Measurements from ENCODE around the gene ZKSCAN8. TPM values are rescaled to one million over a fixed set of nuclear protein-coding genes. Genes with fewer than 3 reads are reported as not detected.
"Not testable (repeated sequence)": the region's sequence is repeated elsewhere in the genome, so short reads cannot be mapped to it uniquely, and the experiment has no call there.

Gene ZKSCAN8
- 17.9 and 20.8 TPM in 2 replicates for total RNA-seq

DNA sequence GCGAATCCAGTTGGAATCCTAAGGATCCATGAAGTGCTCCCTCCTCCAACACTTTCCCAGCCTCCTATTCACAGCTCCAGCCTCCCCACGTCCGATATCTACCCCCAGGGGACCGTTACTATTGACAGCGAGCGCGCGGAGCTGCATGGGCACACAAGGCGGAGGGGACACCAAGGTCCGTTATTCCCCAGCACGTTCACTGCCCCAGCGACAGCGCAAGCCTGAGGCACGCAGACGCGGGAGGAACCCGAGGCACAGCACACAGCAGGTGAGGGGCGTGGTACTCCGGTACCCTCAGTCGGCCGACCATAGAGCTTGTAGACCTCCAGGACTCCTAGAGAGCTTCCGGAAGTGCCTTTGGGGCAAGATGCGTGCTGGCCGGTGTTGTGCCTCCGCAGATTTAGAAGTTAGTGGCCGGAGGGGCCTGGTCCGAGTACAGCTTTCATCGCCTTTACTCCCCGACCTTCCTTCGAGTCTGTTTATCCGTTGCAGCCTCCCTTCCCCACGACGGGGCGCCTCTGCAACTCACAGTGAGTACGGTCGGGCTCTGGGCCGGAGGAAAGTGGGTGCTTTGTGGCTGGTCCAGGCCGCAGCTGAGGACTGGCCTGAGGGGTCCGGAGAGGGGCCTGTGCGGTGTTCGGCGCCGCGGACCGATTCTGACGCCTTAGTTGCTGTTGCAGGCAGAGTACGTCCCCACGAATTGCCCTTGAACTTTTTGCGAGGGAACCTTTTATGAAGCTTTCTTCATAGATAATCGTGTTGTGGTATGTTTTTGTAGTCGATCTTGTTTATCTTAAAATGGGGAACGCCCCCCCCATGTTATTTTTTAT lies at the start of gene ZKSCAN8:
Gene ZKSCAN8, plus strand, starts transcription at position 384 of the 830 bp plus-strand sequence. CDS start 6,525 bp downstream, outside the sequence.
- peak within 1 kb of the TSS; percentile 92 for H3K4me3 Mint-ChIP-seq (ENCODE audit: low read depth)
- intact Hi-C loops (cut with micrococcal nuclease), result loop anchor here (1.0 to 5.0 kb wide), 2 partner anchors 71 to 258 kb away; partner anchors contain the start of gene ZSCAN12
- peaks cover 37% of the 10 kb centered on the region for H3K36me3 Mint-ChIP-seq (ENCODE audit: low read depth)
- DNase-seq (ENCODE audit: low spot score), result peak; percentile 71
- peaks cover 48% of the 10 kb centered on the region for H3K4me1 Mint-ChIP-seq (ENCODE audit: low read depth)
- H3K27ac Mint-ChIP-seq, result peak within 1 kb of the TSS; percentile 85
- no peaks in the 10 kb centered on the region for H3K9me3 Mint-ChIP-seq
- H3K27me3 Mint-ChIP-seq (ENCODE audit: low read depth), result no peaks in the 10 kb centered on the region

DNA sequence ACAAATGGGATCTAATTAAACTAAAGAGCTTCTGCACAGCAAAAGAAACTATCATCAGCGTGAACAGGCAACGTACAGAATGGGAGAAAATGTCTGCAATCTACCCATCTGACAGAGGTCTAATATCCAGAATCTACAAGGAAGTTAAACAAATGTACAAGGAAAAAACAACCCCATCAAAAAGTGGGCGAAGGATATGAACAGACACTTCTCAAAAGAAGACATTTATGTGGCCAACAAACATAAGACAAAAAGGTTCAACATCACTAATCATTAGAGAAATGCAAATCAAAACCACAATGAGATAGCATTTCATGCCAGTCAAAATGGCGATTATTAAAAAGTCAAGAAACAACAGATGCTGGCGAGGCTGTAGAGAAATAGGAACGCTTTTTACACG lies 39.5 kb upstream of the ZKSCAN8 start:
- H3K4me3 Mint-ChIP-seq (ENCODE audit: low read depth); H3K36me3 Mint-ChIP-seq (ENCODE audit: low read depth); intact Hi-C loops (cut with micrococcal nuclease); DNase-seq (ENCODE audit: low spot score); H3K27ac Mint-ChIP-seq: not testable (repeated sequence)
- peaks cover 25% of the 10 kb centered on the region for H3K27me3 Mint-ChIP-seq (ENCODE audit: low read depth)
- H3K4me1 Mint-ChIP-seq (ENCODE audit: low read depth), result peaks cover 11% of the 10 kb centered on the region
- peaks cover 22% of the 10 kb centered on the region for H3K9me3 Mint-ChIP-seq

DNA sequence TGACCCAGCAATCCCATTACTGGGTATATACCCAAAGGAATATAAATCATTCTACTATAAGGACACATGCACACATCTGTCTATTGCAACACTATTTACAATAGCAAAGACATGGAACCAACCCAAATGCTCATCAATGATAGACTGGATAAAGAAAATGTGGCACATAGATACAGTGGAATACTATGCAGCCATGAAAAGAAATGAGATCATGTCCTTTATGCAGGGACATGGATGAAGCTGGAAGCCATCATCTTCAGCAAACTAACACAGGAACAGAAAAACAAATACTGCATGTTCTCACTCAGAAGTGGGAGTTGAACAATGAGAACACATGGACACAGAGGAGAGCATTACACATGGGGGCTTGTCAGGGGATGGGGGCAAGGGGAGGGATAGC lies 39.0 kb upstream of the ZKSCAN8 start:
- intact Hi-C loops (cut with micrococcal nuclease); H3K27ac Mint-ChIP-seq; DNase-seq (ENCODE audit: low spot score); H3K36me3 Mint-ChIP-seq (ENCODE audit: low read depth); H3K4me3 Mint-ChIP-seq (ENCODE audit: low read depth): not testable (repeated sequence)
- peaks cover 11% of the 10 kb centered on the region for H3K4me1 Mint-ChIP-seq (ENCODE audit: low read depth)
- peaks cover 22% of the 10 kb centered on the region for H3K9me3 Mint-ChIP-seq
- peaks cover 25% of the 10 kb centered on the region for H3K27me3 Mint-ChIP-seq (ENCODE audit: low read depth)

DNA sequence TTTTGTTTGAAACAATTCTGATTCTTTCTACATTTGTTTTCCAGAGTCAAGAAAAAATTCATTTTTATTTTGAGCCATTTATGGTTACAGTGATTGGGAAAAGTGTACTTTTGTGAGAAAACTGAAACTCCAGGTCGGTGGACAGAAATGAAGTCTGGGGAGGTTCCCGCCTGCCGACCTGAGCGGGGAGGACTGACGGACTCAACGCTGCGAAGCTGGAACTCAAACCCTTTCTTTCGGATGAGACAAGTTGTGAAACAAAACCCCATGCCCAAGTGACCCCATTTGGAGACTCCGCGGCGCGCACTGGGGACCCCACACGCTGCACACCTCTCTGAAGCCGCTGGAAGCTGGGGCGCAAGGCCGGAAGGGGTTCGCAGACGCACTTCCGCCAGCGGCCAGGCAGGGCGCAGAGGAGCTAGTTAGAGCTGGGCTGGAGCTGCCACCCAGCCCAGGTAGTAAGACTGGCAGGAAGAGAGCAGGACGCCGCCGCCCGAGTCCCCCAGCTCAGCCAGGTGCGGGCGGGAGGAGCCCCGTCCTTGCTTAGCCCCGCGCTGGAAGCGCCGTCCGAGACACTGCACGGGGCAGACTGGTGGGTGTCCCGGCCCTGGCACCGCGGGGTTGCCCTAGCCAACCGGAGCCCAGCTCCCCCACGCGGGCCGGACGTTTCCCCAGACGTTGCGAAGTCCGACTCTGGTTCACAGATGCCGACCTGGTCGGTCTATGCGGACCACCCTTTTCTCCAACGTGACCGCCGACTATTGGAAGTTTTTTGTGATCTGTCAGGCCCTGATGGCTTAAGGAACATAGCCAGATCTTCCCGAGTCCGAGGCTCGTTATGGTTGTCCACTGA lies 37.1 kb upstream of the ZKSCAN8 start:
- peaks cover 25% of the 10 kb centered on the region for H3K27me3 Mint-ChIP-seq (ENCODE audit: low read depth)
- H3K4me3 Mint-ChIP-seq (ENCODE audit: low read depth), result peak overlapping the region; percentile 83
- H3K9me3 Mint-ChIP-seq, result peaks cover 18% of the 10 kb centered on the region
- H3K36me3 Mint-ChIP-seq (ENCODE audit: low read depth), result no peaks in the 10 kb centered on the region
- intact Hi-C loops (cut with micrococcal nuclease), result loop anchor here (1.0 to 2.0 kb wide), 3 partner anchors 20 to 32 kb away; partner anchors contain the start of gene ZSCAN16
- peaks cover 11% of the 10 kb centered on the region for H3K4me1 Mint-ChIP-seq (ENCODE audit: low read depth)
- peak; percentile 76 for DNase-seq (ENCODE audit: low spot score)
- H3K27ac Mint-ChIP-seq, result peak overlapping the region; percentile 66

DNA sequence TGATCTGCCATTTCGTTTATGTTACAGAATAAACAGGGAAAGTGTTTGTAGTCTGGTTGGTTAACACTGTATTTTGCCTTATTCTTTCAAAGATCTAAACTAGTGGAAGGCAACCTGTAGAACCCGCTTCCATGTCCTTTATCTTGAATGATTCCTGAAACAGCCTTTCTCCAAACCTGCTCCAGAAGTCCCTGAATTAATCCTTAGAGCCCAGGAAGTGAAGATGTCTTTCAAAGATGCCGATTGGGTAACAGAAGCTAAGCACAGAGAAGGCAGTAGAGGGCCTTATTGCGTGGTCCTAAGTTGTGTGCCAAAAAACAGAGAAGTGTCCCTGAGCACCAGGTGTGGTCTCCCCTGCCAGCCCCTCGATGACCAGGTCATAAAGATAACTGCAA lies 36.4 kb upstream of the ZKSCAN8 start:
- Mint-ChIP-seq H3K9me3 (peaks cover 12% of the 10 kb centered on the region), H3K4me3 (ENCODE audit: low read depth) (peak overlapping the region; percentile 83), H3K27ac (no peak overlapping the region), H3K36me3 (ENCODE audit: low read depth) (no peaks in the 10 kb centered on the region), H3K4me1 (ENCODE audit: low read depth) (peaks cover 11% of the 10 kb centered on the region), H3K27me3 (ENCODE audit: low read depth) (peaks cover 20% of the 10 kb centered on the region)
- no peak for DNase-seq (ENCODE audit: low spot score)
- intact Hi-C loops (cut with micrococcal nuclease), result loop anchor here (2.0 kb wide), 2 partner anchors 20 to 32 kb away; partner anchors contain the start of gene ZSCAN16

DNA sequence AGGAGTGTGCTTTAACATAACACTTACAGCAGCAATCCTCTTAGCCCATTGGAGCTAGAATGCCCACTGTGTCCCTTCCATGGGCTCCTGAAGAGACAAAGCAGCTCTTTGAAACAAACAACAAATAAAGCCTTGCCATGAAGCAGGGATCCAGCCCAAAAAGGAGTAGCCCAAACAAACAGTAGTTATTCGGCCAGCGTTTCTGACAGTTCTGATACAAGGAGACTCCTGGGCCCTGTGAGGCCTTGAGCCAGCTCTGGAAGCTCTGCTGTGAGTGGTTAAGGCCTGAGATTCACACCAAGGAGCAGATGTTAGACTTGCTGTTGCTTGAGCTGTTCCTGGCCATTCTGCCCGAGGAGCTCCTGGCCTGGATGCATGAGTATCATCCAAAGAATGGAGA lies 34.2 kb upstream of the ZKSCAN8 start:
- H3K9me3 Mint-ChIP-seq, result peaks cover 5% of the 10 kb centered on the region
- H3K27me3 Mint-ChIP-seq (ENCODE audit: low read depth), result peaks cover 3% of the 10 kb centered on the region
- no peaks in the 10 kb centered on the region for H3K36me3 Mint-ChIP-seq (ENCODE audit: low read depth)
- H3K27ac Mint-ChIP-seq, result no peak overlapping the region
- peaks cover 11% of the 10 kb centered on the region for H3K4me1 Mint-ChIP-seq (ENCODE audit: low read depth)
- DNase-seq (ENCODE audit: low spot score), result no peak
- no peak overlapping the region for H3K4me3 Mint-ChIP-seq (ENCODE audit: low read depth)
- intact Hi-C loops (cut with micrococcal nuclease), result no loop called here

DNA sequence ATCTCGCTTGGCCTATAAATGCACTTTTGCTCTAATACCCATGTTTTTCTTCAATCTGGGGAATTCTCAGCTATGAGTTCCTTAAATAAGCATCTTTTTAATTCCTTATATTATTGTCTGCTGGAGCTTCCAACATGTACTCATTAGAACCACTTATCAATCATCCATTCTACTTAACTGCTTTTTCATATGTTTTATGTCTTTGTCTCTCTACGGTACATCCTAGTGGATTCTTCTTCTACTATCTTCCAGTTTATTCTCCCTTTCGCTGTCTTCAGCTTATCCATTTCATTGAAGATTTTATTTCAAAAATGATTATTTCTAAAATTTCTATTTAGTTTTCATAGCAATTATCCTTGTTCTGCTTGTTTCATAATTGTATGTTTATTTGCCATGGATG lies 29.7 kb upstream of the ZKSCAN8 start:
- intact Hi-C loops (cut with micrococcal nuclease), result no loop called here
- Mint-ChIP-seq H3K4me1 (ENCODE audit: low read depth) (no peaks in the 10 kb centered on the region), H3K9me3 (no peaks in the 10 kb centered on the region), H3K27me3 (ENCODE audit: low read depth) (no peaks in the 10 kb centered on the region), H3K4me3 (ENCODE audit: low read depth) (no peak overlapping the region), H3K27ac (no peak overlapping the region), H3K36me3 (ENCODE audit: low read depth) (peaks cover 26% of the 10 kb centered on the region)
- DNase-seq (ENCODE audit: low spot score), result no peak

DNA sequence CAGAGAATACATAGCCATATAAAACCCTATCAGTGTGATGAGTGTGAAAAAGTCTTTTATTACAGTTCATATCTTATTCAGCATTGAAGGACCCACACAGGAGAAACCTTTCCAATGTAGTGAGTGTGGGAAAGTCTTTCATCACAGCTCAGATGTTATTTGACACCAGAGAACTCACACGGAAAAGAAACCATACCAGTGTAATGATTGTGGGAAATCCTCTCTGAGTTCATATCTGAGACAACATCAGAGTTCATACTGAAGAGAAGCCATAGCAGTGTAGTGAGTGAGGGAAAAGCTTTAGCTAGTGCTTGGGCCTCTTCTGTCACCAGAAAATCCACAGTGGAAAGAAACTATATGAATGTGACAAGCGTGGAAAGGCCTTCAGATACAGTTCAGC lies 25.9 kb upstream of the ZKSCAN8 start:
- no peaks in the 10 kb centered on the region for H3K27me3 Mint-ChIP-seq (ENCODE audit: low read depth)
- H3K4me1 Mint-ChIP-seq (ENCODE audit: low read depth), result no peaks in the 10 kb centered on the region
- DNase-seq (ENCODE audit: low spot score), result no peak
- peaks cover 46% of the 10 kb centered on the region for H3K36me3 Mint-ChIP-seq (ENCODE audit: low read depth)
- intact Hi-C loops (cut with micrococcal nuclease), result no loop called here
- H3K4me3 Mint-ChIP-seq (ENCODE audit: low read depth), result no peak overlapping the region
- H3K9me3 Mint-ChIP-seq, result no peaks in the 10 kb centered on the region
- no peak overlapping the region for H3K27ac Mint-ChIP-seq

DNA sequence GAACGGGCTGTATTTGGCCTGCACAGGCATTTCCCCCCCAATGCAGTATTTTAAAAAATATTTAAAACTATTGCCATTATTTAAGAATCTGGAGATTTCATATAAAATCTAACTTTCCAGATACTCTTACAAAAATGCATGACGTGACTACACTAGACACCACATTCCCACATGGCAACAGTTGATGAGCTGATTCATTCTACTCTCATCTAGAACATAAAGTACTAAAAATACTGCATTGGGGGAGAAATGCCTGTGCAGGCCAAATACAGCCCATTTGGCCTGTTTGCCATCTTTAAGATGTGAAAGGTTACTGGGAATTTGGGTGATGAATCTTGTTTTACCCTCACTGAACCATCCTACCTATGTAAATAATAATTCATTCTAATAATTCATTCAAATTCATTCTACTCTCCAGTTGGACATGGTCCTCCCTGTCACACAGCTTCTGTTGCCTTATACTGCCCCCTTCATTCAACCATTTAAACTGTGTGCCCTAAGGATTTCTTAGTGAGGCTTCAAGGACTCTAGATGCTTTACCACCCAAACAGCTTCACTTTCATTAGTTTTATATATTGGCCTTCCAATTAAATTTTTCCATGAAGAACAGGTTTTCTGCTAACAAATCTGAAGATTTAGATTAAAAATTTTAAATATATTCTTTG lies 24.2 kb upstream of the ZKSCAN8 start:
- no peaks in the 10 kb centered on the region for H3K9me3 Mint-ChIP-seq
- no peak overlapping the region for H3K4me3 Mint-ChIP-seq (ENCODE audit: low read depth)
- H3K27ac Mint-ChIP-seq, result no peak overlapping the region
- no peak for DNase-seq (ENCODE audit: low spot score)
- H3K36me3 Mint-ChIP-seq (ENCODE audit: low read depth), result peaks cover 51% of the 10 kb centered on the region
- H3K4me1 Mint-ChIP-seq (ENCODE audit: low read depth), result no peaks in the 10 kb centered on the region
- H3K27me3 Mint-ChIP-seq (ENCODE audit: low read depth), result no peaks in the 10 kb centered on the region
- intact Hi-C loops (cut with micrococcal nuclease), result no loop called here

DNA sequence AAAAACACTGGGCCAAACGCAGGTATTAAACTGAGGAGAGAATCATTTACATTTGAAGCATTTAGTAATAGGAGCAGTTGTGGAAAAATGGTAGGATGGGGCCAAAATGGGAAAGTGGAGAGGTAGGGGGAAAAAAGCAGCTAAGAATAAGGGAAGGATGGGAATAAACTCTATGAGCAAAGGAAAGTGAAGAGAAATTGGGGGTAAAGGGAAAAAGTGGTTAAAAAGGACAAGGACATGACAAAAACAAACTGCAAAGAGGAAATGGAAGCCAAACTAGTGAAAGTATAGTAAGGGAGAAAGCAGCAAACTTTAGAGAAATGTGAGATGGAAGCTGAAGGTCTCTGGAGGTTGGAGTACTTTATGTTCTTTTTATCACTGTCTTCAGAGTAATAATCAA lies 23.5 kb upstream of the ZKSCAN8 start:
- H3K36me3 Mint-ChIP-seq (ENCODE audit: low read depth), result peaks cover 57% of the 10 kb centered on the region
- H3K4me1 Mint-ChIP-seq (ENCODE audit: low read depth), result peaks cover under 1% of the 10 kb centered on the region
- intact Hi-C loops (cut with micrococcal nuclease), result no loop called here
- no peaks in the 10 kb centered on the region for H3K9me3 Mint-ChIP-seq
- peak overlapping the region; percentile 23 for H3K27ac Mint-ChIP-seq
- no peak overlapping the region for H3K4me3 Mint-ChIP-seq (ENCODE audit: low read depth)
- no peak for DNase-seq (ENCODE audit: low spot score)
- H3K27me3 Mint-ChIP-seq (ENCODE audit: low read depth), result no peaks in the 10 kb centered on the region

DNA sequence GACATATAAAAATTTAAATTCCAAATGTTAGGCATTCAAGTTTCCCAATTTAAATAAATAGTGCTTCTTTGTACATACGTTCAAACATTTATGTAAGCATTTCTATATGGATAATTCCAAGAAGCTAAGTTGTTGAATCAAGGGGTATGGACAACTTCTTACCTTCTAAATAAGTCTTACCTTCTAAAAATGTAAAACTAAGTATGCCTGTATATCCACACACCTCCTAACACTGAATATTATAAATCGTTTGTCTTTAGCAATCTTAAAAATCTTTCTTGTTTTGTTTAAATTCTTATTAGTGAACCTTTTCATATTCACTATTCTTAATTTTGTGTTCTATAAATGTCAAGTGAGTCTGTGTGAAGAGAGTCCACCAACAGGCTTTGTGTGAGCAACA lies 19.8 kb upstream of the ZKSCAN8 start:
- no peaks in the 10 kb centered on the region for H3K27me3 Mint-ChIP-seq (ENCODE audit: low read depth)
- no peak overlapping the region for H3K27ac Mint-ChIP-seq
- no peak for DNase-seq (ENCODE audit: low spot score)
- H3K4me1 Mint-ChIP-seq (ENCODE audit: low read depth), result peaks cover 23% of the 10 kb centered on the region
- no peak overlapping the region for H3K4me3 Mint-ChIP-seq (ENCODE audit: low read depth)
- peaks cover 40% of the 10 kb centered on the region for H3K36me3 Mint-ChIP-seq (ENCODE audit: low read depth)
- intact Hi-C loops (cut with micrococcal nuclease), result loop anchor here (5.0 kb wide), 1 partner anchor 40 kb away; the partner anchor contains the start of gene ZNF165
- no peaks in the 10 kb centered on the region for H3K9me3 Mint-ChIP-seq

DNA sequence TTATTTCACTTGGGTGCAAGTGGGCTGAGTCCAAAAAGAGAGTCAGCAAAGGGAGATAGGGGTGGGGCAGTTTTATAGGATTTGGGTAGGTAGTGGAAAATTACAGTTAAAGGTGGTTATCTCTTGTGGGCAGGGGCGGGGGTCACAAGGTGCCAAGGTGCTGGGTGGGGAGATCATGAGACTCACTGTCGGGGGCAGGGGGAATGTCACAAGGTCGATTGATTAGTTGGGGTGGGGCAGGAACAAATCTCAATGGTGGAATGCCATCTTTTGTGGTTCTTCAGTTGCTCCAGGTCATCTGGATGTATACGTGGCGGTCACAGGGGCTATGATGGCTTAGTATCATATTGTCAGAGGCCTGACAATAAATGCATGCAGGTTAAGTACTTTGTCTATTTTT lies 19.4 kb upstream of the ZKSCAN8 start:
- intact Hi-C loops (cut with micrococcal nuclease), result loop anchor here (5.0 kb wide), 1 partner anchor 40 kb away; the partner anchor contains the start of gene ZNF165
- H3K4me3 Mint-ChIP-seq (ENCODE audit: low read depth); DNase-seq (ENCODE audit: low spot score); H3K27me3 Mint-ChIP-seq (ENCODE audit: low read depth); H3K9me3 Mint-ChIP-seq; H3K27ac Mint-ChIP-seq: not testable (repeated sequence)
- Mint-ChIP-seq H3K4me1 (ENCODE audit: low read depth) (peaks cover 27% of the 10 kb centered on the region), H3K36me3 (ENCODE audit: low read depth) (peaks cover 42% of the 10 kb centered on the region)

Data from activated T-helper 2 cell treated with anti-CD3 and anti-CD28 coated beads, Interferon-gamma antibody, Interleukin-2, Interleukin-4, amounts not matched to agents 10 μg/mL and 5 μg/mL and 100 μg/mL, durations not matched to agents 14 hours and 24 hours and 36 hours (primary cell).